SK-N-SH (cell line): ENCODE results near the gene MIF. TPM values are rescaled to one million over a fixed set of nuclear protein-coding genes. Genes with fewer than 3 reads are reported as not detected.

Experiments
- CTCF ChIA-PET: fragments of 300-600, 350-600 bp; formaldehyde crosslinking; extraction: SDS; loops from one replicate; lab custom pipeline; 2021; lab: Yijun Ruan, JAX
- POLR2A ChIA-PET: fragments of 350-600 bp; sonication (Branson Sonifier 250); formaldehyde crosslinking; extraction: SDS; loops from one replicate; lab custom pipeline; 2020; ENCODE audit warnings: antibody characterized with exemption, inconsistent platforms; lab: Yijun Ruan, JAX
- DNase-seq: peaks from one replicate; pipeline ENCODE4 v3.0.0; 2012
- H2AFZ ChIP-seq: fragments of 200-600 bp; sonication (generic); 2 replicates; pipeline ENCODE4 v1.8.1; 2016; ENCODE audit warnings: antibody characterized with exemption, mild to moderate bottlenecking, low read depth
- H3F3A ChIP-seq: fragments of 200-600 bp; sonication (generic); replicated peaks from 2 replicates; pipeline ENCODE3; 2016; ENCODE audit warnings: antibody characterized with exemption, mild to moderate bottlenecking; ENCODE audit not compliant: insufficient read depth
- H3K27ac ChIP-seq, 2 experiments: fragments of 200-500 bp in 1 of 2; fragments of 200-600 bp in 1 of 2; sonication (Bioruptor generic) in 1 of 2; sonication (generic), shearing (Covaris generic) in 1 of 2; 2 replicates each; pipeline versions ENCODE4 v1.5.1 to v1.6.1; 2014 to 2016; ENCODE audit warnings: low read depth in 2 of 2, inconsistent platforms in 1 of 2, low read length in 1 of 2, mild to moderate bottlenecking in 1 of 2, mixed read lengths in 1 of 2
- H3K27me3 ChIP-seq: fragments of 200-600 bp; sonication (generic), shearing (Covaris generic); 2 replicates; pipeline ENCODE4 v1.6.1; 2016; ENCODE audit warnings: mixed run types; ENCODE audit not compliant: insufficient read depth
- H3K36me3 ChIP-seq, 2 experiments: fragments of 200-500 bp in 1 of 2; fragments of 200-600 bp in 1 of 2; sonication (Bioruptor generic) in 1 of 2; sonication (generic) in 1 of 2; replicated peaks in 1 of 2; 2 replicates each; pipeline versions ENCODE3 to v1.5.1; 2014 to 2016; ENCODE audit warnings: low read length in 1 of 2, mild to moderate bottlenecking in 1 of 2; ENCODE audit not compliant: insufficient read depth in 2 of 2, control insufficient read depth in 1 of 2
- H3K4me1 ChIP-seq, 2 experiments: fragments of 200-500 bp in 1 of 2; fragments of 200-600 bp in 1 of 2; sonication (Bioruptor generic) in 1 of 2; sonication (generic), shearing (Covaris generic) in 1 of 2; 2 replicates each; pipeline versions ENCODE4 v1.5.1 to v1.6.1; 2014 to 2016; ENCODE audit warnings: low read depth in 1 of 2, low read length in 1 of 2, mixed run types in 1 of 2; ENCODE audit not compliant: insufficient read depth in 2 of 2, control insufficient read depth in 1 of 2
- H3K4me2 ChIP-seq: fragments of 200-600 bp; sonication (generic), shearing (Covaris generic); 2 replicates; pipeline ENCODE4 v1.6.1; 2017; ENCODE audit warnings: mixed run types
- H3K4me3 ChIP-seq, 2 experiments: fragments of 200-500 bp in 1 of 2; fragments of 200-600 bp in 1 of 2; sonication (Bioruptor generic) in 1 of 2; sonication (generic), shearing (Covaris generic) in 1 of 2; 2 replicates each; pipeline versions ENCODE4 v1.5.1 to v1.8.1; 2014 to 2016; ENCODE audit warnings: low read depth in 2 of 2, inconsistent platforms in 1 of 2, low read length in 1 of 2, mild to moderate bottlenecking in 1 of 2, mixed read lengths in 1 of 2, moderate library complexity in 1 of 2
- H3K79me2 ChIP-seq: fragments of 200-600 bp; sonication (generic); 2 replicates; pipeline ENCODE4 v1.8.1; 2017; ENCODE audit warnings: mild to moderate bottlenecking; ENCODE audit not compliant: insufficient read depth
- H3K9ac ChIP-seq: fragments of 200-600 bp; sonication (generic); 2 replicates; pipeline ENCODE4 v1.6.1; 2017; ENCODE audit warnings: mixed run types
- H3K9me2 ChIP-seq: fragments of 200-600 bp; sonication (generic); 2 replicates; pipeline ENCODE4 v1.6.1; 2017; ENCODE audit warnings: mixed run types
- H3K9me3 ChIP-seq: fragments of 200-600 bp; sonication (generic); 2 replicates; pipeline ENCODE4 v1.6.1; 2017; ENCODE audit warnings: mixed run types, mild to moderate bottlenecking, moderate library complexity
- H4K20me1 ChIP-seq: fragments of 200-600 bp; sonication (generic); 2 replicates; pipeline ENCODE4 v1.6.1; 2017; ENCODE audit warnings: mild to moderate bottlenecking, mixed run types; ENCODE audit not compliant: insufficient read depth
- CHD2 ChIP-seq: fragments of 150-350 bp; IDR thresholded peaks from 2 replicates; pipeline ENCODE4 v1.6.1; 2018; ENCODE audit warnings: low read length; ENCODE audit not compliant: partially characterized antibody
- GABPA ChIP-seq: IDR thresholded peaks from 2 replicates; pipeline ENCODE4 v1.4.0; 2012; ENCODE audit warnings: low read depth, mild to moderate bottlenecking
- PBX3 ChIP-seq: IDR thresholded peaks from 2 replicates; pipeline ENCODE4; 2012
- POLR2AphosphoS5 ChIP-seq: IDR thresholded peaks from 2 replicates; pipeline ENCODE4 v1.6.1; 2012; ENCODE audit warnings: low read depth, low read length
- RCOR1 ChIP-seq: fragments of 150-350 bp; IDR thresholded peaks from 2 replicates; pipeline ENCODE4 v1.6.1; 2017; ENCODE audit warnings: antibody characterized with exemption, low read length
- RXRA ChIP-seq: IDR thresholded peaks from 2 replicates; pipeline ENCODE4 v1.4.0; 2012; ENCODE audit warnings: low read depth, mild to moderate bottlenecking, borderline replicate concordance
- TAF1 ChIP-seq: IDR thresholded peaks from 2 replicates; pipeline ENCODE4 v1.6.1; 2012; ENCODE audit warnings: low read depth, mild to moderate bottlenecking, low read length, moderate library complexity, borderline replicate concordance
- USF1 ChIP-seq: IDR thresholded peaks from 2 replicates; pipeline ENCODE4 v1.4.0; 2012; ENCODE audit warnings: low read depth, borderline replicate concordance
- USF2 ChIP-seq: fragments of 150-350 bp; IDR thresholded peaks from 2 replicates; pipeline ENCODE4 v1.6.1; 2017; ENCODE audit warnings: antibody characterized with exemption, low read length, low read depth, borderline replicate concordance
- WGBS: methylation state at CpG from one replicate; pipeline ENCODE4 v1.1.6; 2017; ENCODE audit warnings: low lambda C conversion rate; 5-methylcytosine and 5-hydroxymethylcytosine counted together
- polyA plus RNA-seq, 3 experiments: library from polyadenylated mRNA; depleted of rRNA; stranded (reverse); fragments of >200 nt; gene quantifications; 2 replicates each; pipeline ENCODE4 v1.2.3, GENCODE V29; 2012
- TF ChIP-seq, protein P1 (sequence below): IDR thresholded peaks from 2 replicates; pipeline ENCODE4 v1.6.1; 2012; ENCODE audit warnings: mild to moderate bottlenecking, low read depth, low read length, moderate library complexity

Gene MIF
- polyA plus RNA-seq, 1 of the 3 experiments (the other 2 are of a cell fraction), result 565 TPM

GRCh38 chr22:23912293-23912903, 18.2 kb downstream of the MIF start:
- TF ChIP-seq TAF1, result no peak
- TF ChIP-seq USF1, result no peak
- TF ChIP-seq RCOR1, result no peak
- no peak for TF ChIP-seq CHD2
- TF ChIP-seq RXRA, result no peak
- no peak for TF ChIP-seq GABPA
- TF ChIP-seq USF2, result no peak
- TF ChIP-seq, protein P1, sequence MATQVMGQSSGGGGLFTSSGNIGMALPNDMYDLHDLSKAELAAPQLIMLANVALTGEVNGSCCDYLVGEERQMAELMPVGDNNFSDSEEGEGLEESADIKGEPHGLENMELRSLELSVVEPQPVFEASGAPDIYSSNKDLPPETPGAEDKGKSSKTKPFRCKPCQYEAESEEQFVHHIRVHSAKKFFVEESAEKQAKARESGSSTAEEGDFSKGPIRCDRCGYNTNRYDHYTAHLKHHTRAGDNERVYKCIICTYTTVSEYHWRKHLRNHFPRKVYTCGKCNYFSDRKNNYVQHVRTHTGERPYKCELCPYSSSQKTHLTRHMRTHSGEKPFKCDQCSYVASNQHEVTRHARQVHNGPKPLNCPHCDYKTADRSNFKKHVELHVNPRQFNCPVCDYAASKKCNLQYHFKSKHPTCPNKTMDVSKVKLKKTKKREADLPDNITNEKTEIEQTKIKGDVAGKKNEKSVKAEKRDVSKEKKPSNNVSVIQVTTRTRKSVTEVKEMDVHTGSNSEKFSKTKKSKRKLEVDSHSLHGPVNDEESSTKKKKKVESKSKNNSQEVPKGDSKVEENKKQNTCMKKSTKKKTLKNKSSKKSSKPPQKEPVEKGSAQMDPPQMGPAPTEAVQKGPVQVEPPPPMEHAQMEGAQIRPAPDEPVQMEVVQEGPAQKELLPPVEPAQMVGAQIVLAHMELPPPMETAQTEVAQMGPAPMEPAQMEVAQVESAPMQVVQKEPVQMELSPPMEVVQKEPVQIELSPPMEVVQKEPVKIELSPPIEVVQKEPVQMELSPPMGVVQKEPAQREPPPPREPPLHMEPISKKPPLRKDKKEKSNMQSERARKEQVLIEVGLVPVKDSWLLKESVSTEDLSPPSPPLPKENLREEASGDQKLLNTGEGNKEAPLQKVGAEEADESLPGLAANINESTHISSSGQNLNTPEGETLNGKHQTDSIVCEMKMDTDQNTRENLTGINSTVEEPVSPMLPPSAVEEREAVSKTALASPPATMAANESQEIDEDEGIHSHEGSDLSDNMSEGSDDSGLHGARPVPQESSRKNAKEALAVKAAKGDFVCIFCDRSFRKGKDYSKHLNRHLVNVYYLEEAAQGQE, result no peak
- no peak for TF ChIP-seq PBX3
- no peak for TF ChIP-seq POLR2AphosphoS5
- ChIA-PET POLR2A (interaction anchor here (2.6 kb wide), 1 partner anchor 18 kb away, joined by 15 read pairs; the partner anchor contains the start of gene MIF), CTCF (interaction anchor here (1.1 to 2.0 kb wide), 4 partner anchors 10 to 63 kb away, joined by 4 to 8 read pairs (median 6); partner anchors contain the start of gene MIF)
- Histone ChIP-seq H3K79me2 (no peaks in the 10 kb centered on the region), H3K4me1 (peaks cover 0 to 6% of the 10 kb centered on the region in 2 experiments; a peak in 2 of 4 replicates), H3K4me3 (no peak overlapping the region), H3K9me3 (no peaks in the 10 kb centered on the region), H3K27ac (no peak overlapping the region), H3K27me3 (no peaks in the 10 kb centered on the region), H3K9me2 (no peaks in the 10 kb centered on the region), H2AFZ (no peak overlapping the region), H3K9ac (no peak overlapping the region), H3K36me3 (no peaks in the 10 kb centered on the region), H4K20me1 (no peaks in the 10 kb centered on the region), H3K4me2 (no peak overlapping the region), H3F3A (peaks cover 14% of the 10 kb centered on the region)
- DNase-seq, result no peak
- 90% methylated on average over 9 of the region's 9 CpGs for WGBS
